ENCODE results near the gene ATP23.

DNA sequence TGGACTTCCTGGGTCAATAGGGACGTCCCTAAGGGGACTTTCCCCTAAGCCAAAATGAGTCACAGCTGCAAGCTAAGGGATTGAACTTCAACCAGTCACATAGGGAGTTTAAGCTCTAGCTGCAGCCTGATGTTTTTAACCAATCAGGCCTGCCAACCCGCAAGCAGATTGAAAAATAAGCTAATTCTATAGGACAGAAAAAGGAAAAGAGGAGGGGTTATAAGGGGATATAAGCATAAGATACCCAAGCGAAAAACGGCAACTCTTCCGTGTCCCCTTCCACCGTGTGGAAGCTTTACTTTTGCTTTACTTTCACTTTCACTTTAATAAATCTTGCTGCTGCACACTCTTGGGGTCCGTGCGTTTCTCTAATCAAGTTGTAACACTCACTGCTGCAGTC is 24.4 kb downstream of the ATP23 start:
- TF ChIP-seq TAF1 (IDR thresholded peaks at IDR 0.05; ENCODE audit: borderline replicate concordance, insufficient read depth, low read length) (no peak), FOXP2 (optimal IDR thresholded peaks at IDR 0.05; ENCODE audit: borderline replicate concordance, extremely low read depth, extremely low read length, insufficient read depth) (no peak), POLR2AphosphoS5 (IDR thresholded peaks at IDR 0.05; ENCODE audit: low read depth, low read length) (no peak)
